ENCODE results near the gene CARMIL1. TPM values are rescaled to one million over a fixed set of nuclear protein-coding genes. Genes with fewer than 3 reads are reported as not detected.

Gene CARMIL1
- total and polyA plus RNA-seq, 12 donors = 9.2 to 36.2 (median 14.5) TPM

DNA sequence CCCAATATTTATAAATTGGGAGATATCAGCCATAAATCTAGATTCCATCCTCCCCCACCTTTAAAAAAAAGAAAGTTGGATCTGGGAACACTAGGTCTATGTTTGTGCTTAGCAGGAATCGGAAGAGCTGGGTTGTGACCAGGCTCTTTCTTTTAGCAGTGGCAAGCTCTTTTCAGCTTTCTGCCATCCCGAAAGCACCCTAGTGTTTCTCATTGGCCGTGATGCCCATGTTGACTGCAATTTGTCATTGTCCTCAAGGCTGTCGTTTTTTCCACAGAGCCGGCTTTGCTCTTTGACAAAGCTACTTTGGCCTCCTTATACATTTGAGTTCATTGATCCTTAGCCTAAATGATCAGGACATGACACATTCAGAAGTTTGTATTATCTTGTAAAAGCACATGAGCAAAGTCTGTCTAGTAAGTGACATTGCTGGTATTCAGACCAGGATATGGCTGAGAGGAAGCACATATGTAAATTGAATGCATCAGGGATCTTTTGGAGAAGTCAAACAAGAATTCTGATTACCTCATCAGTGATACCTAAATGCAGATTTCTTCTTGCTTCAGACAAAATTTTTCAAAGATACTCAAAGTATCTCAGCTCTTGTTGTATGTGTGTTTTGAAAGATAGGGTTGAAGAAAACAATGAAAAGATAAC lies 50.1 kb downstream of the CARMIL1 start:
- H3K27me3 ChIP-seq = no peaks in the 10 kb centered on the region
- no peaks in the 10 kb centered on the region for H3K9me3 ChIP-seq (replicated peaks in 1 of 3)
- no peak for DNase-seq
- no peaks in the 10 kb centered on the region for H3K36me3 ChIP-seq (replicated peaks in 1 of 2)
- WGBS, 4 donors = 43 to 55% (median 52%) methylated on average over 5 of the region's 5 CpGs
- intact Hi-C loops (cut with DNase I) = no loop called here
- no peak overlapping the region for H3K4me3 ChIP-seq
- H3K4me1 ChIP-seq (replicated peaks in 1 of 2) = peaks cover 0 to 42% of the 10 kb centered on the region in 2 donors
- H3K27ac ChIP-seq = no peak overlapping the region
- TF ChIP-seq, protein P1, sequence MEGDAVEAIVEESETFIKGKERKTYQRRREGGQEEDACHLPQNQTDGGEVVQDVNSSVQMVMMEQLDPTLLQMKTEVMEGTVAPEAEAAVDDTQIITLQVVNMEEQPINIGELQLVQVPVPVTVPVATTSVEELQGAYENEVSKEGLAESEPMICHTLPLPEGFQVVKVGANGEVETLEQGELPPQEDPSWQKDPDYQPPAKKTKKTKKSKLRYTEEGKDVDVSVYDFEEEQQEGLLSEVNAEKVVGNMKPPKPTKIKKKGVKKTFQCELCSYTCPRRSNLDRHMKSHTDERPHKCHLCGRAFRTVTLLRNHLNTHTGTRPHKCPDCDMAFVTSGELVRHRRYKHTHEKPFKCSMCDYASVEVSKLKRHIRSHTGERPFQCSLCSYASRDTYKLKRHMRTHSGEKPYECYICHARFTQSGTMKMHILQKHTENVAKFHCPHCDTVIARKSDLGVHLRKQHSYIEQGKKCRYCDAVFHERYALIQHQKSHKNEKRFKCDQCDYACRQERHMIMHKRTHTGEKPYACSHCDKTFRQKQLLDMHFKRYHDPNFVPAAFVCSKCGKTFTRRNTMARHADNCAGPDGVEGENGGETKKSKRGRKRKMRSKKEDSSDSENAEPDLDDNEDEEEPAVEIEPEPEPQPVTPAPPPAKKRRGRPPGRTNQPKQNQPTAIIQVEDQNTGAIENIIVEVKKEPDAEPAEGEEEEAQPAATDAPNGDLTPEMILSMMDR (IDR thresholded peaks at IDR 0.05) = no peak
- TF ChIP-seq POLR2A (IDR thresholded peaks at IDR 0.05) = no peak

DNA sequence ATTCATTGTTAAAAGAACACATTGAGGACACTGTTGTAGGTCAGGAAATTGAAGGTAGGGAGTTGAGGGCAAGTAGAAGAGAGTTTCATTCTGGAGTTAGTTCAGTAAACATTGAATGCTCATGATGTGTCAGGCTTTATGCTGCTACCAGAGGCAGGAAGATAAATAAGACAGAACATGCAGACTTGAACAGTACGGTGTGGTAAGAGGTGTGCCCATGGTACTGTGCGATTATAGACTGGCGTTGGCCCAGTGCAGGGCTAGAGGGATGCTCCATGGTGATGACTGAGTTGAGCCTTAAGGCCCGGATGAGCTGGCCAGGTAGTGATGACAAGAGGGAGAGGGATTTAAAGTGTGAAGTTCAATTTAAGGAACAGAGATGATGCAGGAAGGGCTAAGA lies 50.8 kb downstream of the CARMIL1 start:
- Histone ChIP-seq H3K27me3 (no peaks in the 10 kb centered on the region), H3K36me3 (replicated peaks in 1 of 2) (no peaks in the 10 kb centered on the region), H3K27ac (no peak overlapping the region), H3K4me1 (replicated peaks in 1 of 2) (peaks cover 0 to 42% of the 10 kb centered on the region in 2 donors), H3K4me3 (no peak overlapping the region), H3K9me3 (replicated peaks in 1 of 3) (no peaks in the 10 kb centered on the region)
- no peak for TF ChIP-seq POLR2A (IDR thresholded peaks at IDR 0.05)
- TF ChIP-seq, protein P1 (IDR thresholded peaks at IDR 0.05) = no peak
- DNase-seq = no peak
- 92 to 97% (median 95%) methylated on average over 4 of the region's 4 CpGs for WGBS, 4 donors
- intact Hi-C loops (cut with DNase I) = no loop called here

DNA sequence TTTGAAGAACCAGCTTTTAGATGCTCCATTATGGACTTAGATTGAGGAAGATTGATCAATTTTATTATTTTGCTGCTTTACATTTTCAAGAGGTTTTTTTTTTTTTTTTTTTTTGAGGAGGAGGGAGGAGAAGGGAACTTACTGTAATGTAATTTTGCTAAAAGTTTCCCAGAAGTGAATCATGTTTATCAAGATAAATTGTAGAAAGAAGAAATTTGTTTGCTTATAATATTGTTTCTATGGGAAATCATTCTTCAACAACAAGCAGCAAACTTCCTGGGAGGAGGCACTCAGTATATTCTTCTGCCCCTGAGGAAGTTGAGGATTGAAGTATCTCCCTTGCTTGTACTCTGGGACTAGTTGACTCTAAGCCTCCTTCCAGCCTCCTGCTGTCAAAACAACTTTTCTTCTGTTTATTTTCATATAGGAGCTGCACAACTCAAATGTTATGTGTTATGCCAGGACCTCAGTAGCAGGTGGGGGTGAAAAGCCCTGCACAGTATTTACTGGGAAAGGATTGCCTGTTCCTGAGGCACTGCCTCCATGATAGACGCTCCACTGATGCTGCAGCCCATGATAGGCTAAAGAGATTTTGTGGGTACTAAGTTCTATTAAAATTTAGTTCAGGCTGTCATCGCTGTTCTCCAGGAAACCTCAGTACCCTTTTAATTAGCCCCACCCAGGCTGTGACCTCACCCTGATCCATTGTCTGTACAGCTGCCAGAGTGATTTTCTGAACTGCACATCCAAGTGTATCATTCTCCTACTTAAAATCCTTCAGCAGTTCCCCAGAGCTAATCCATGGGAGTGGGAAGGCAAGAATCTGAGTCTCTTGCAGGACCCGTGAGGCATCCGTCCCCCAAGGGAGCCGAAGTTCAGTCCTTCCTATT lies 51.9 kb downstream of the CARMIL1 start:
- H3K4me3 ChIP-seq = no peak overlapping the region
- H3K27me3 ChIP-seq = no peaks in the 10 kb centered on the region
- no peaks in the 10 kb centered on the region for H3K36me3 ChIP-seq (replicated peaks in 1 of 2)
- H3K27ac ChIP-seq = no peak overlapping the region
- WGBS, 4 donors = 65 to 84% (median 77%) methylated on average over 5 of the region's 5 CpGs
- H3K9me3 ChIP-seq (replicated peaks in 1 of 3) = no peaks in the 10 kb centered on the region
- intact Hi-C loops (cut with DNase I) = no loop called here
- no peak for TF ChIP-seq POLR2A (IDR thresholded peaks at IDR 0.05)
- TF ChIP-seq, protein P1 (IDR thresholded peaks at IDR 0.05) = no peak
- H3K4me1 ChIP-seq (replicated peaks in 1 of 2) = peaks cover 0 to 42% of the 10 kb centered on the region in 2 donors
- DNase-seq = peak in 1 of 7 donors; percentile 24

DNA sequence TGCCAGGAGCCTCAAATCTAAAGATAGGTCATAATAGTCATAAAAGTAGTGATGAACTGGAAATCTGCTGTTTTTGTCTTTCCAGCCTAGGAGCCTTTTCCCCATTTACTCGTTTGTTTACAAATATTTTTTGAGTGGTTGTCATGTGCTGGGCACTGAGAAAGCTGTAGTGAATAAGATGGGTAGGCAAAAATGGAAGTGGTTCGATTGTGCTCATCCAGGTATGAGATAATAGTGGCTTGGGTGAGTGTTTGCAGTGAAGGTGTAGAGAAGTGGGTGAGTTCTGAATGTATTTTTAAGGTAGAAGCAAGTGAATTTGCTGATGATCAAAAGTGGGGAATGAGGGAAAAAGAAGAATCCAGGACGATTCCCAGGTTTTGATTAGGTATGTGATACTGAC lies 53.0 kb downstream of the CARMIL1 start:
- DNase-seq = no peak
- WGBS, 4 donors = 71 to 87% (median 78%) methylated on average over 3 of the region's 3 CpGs
- Histone ChIP-seq H3K9me3 (replicated peaks in 1 of 3) (no peaks in the 10 kb centered on the region), H3K27me3 (no peaks in the 10 kb centered on the region), H3K4me1 (replicated peaks in 1 of 2) (peaks cover 0 to 38% of the 10 kb centered on the region in 2 donors), H3K27ac (no peak overlapping the region), H3K36me3 (replicated peaks in 1 of 2) (no peaks in the 10 kb centered on the region), H3K4me3 (no peak overlapping the region)
- intact Hi-C loops (cut with DNase I) = no loop called here
- no peak for TF ChIP-seq POLR2A (IDR thresholded peaks at IDR 0.05)
- TF ChIP-seq, protein P1 (IDR thresholded peaks at IDR 0.05) = no peak
